VCaP (cell line): ENCODE results near the gene DPH2.

Experiments
- H3K27ac ChIP-seq: fragments of 450-650 bp; 2 replicates; pipeline ENCODE4 v1.5.1; 2017
- TF ChIP-seq, protein P1 (sequence below): fragments of 450-650 bp; conservative IDR thresholded peaks from 2 replicates; pipeline ENCODE4 v1.5.1; 2017; ENCODE audit warnings: mild to moderate bottlenecking, moderate library complexity

DPH2 gene

DNA sequence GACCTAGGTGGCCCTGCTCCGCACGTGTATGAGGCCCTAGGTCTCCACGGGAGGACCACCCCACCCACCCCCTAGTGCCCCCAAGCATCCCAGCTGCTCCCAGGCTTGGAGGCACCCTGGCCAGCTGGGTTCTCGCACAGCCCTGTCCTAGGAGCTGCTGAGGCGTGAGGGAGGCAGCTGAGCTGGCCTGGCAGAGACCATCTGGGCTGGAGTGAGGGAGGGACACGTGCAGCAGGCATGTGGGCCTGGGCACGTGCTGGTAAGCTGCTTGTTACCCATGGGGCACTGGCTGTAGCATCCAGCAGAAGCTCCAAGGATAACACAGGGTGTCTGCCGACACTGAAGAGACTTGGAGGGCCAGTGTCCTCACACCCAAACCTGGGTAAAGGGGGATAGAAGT, 51.3 kb downstream of the DPH2 start:
- TF ChIP-seq, protein P1, sequence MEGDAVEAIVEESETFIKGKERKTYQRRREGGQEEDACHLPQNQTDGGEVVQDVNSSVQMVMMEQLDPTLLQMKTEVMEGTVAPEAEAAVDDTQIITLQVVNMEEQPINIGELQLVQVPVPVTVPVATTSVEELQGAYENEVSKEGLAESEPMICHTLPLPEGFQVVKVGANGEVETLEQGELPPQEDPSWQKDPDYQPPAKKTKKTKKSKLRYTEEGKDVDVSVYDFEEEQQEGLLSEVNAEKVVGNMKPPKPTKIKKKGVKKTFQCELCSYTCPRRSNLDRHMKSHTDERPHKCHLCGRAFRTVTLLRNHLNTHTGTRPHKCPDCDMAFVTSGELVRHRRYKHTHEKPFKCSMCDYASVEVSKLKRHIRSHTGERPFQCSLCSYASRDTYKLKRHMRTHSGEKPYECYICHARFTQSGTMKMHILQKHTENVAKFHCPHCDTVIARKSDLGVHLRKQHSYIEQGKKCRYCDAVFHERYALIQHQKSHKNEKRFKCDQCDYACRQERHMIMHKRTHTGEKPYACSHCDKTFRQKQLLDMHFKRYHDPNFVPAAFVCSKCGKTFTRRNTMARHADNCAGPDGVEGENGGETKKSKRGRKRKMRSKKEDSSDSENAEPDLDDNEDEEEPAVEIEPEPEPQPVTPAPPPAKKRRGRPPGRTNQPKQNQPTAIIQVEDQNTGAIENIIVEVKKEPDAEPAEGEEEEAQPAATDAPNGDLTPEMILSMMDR: no peak
- no peak overlapping the region for H3K27ac ChIP-seq

DNA sequence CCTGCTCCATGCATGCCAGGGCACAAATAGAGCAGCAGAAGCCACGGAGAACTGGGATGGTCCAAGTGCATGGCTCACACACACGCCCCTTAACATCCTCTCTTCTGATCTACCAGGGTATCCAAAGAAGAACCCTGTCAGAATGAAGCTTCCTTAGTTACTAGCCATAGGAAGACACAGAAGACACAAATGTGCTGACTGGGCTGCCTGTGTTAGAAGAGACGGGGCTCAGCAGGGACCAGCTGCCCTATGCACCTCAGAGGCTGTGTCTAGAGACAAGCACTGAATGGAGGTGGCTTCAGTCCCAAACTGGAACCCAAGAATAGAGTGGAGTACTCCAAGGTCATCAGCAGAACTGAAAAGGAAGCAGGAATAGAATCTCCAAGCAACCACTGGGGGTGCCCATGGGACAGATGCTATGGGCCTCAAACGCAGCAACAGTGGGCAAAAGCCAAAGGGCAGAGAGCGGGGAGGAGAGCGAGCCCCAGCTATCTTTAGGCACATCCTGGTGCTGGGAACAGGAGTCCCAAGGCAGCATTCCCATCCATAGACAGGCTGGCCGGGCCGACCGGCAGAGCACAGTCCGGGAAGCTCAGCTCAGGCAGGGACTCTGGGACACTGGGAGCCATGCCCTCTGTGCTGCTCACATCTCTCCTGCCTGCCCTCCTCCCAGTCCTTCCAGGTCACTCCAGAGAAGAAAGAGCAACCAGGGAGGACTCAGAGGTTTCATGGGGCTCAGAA, 51.9 kb downstream of the DPH2 start:
- TF ChIP-seq, protein P1: no peak
- H3K27ac ChIP-seq: no peak overlapping the region
